Thyroid gland (tissue), 4 donors: ENCODE results near the gene TCP11L2.

ENCODE experiments used
- CTCF ChIP-seq, 6 experiments: fragments of 200-600 bp in 3 of 6; fragments of 450-650 bp in 3 of 6; sonication (generic) in 3 of 6; IDR thresholded peaks; one replicate each; pipeline ENCODE4 v1.5.1; 2016 to 2019; ENCODE audit warnings: antibody characterized with exemption in 6 of 6, mild to moderate bottlenecking in 2 of 6, inconsistent platforms in 1 of 6, moderate library complexity in 1 of 6
- POLR2A ChIP-seq, 2 donors: fragments of 450-650 bp; IDR thresholded peaks; one replicate each; pipeline ENCODE4 v1.6.1; 2017; ENCODE audit warnings: antibody characterized with exemption in 2 of 2, mild to moderate bottlenecking in 2 of 2, moderate library complexity in 1 of 2

DNA sequence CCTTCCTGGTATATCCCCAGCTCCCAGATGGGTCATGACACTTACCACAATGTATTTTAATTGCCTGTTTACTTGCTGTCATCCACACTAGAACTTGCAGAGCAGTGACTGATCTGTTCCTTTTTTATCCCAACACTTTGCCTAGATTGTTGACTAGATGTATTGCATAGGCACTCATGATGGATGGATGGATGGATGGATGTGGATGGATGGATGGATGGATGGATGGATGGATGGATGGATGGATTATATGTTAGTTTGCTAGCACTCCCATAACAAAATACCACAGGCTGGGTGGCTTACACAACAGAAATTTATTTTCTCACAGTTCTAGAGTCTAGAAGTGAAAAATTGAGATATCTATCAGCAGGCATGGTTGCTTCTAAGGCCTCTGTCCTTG is 46.0 kb upstream of the TCP11L2 start:
- no peak for TF ChIP-seq POLR2A (IDR thresholded peaks at IDR 0.05)
- no peak for TF ChIP-seq CTCF (IDR thresholded peaks at IDR 0.05)
